SK-N-MC (cell line): Measurements from ENCODE around the gene FBXL2.

Experiments used
- EZH2 ChIP-seq: fragments of 200-600 bp; sonication (generic); IDR thresholded peaks from one replicate; pipeline ENCODE4 v1.6.1; 2017; ENCODE audit warnings: antibody characterized with exemption
- FOXP2 ChIP-seq: optimal IDR thresholded peaks from 2 replicates; pipeline ENCODE3; 2011; ENCODE audit warnings: mild to moderate bottlenecking, moderate library complexity; ENCODE audit not compliant: insufficient read depth; ENCODE audit errors: extremely low read length, control extremely low read depth
- POLR2AphosphoS5 ChIP-seq: IDR thresholded peaks from 2 replicates; pipeline ENCODE4 v1.6.1; 2012; ENCODE audit warnings: mild to moderate bottlenecking, low read depth, low read length, borderline replicate concordance

DNA sequence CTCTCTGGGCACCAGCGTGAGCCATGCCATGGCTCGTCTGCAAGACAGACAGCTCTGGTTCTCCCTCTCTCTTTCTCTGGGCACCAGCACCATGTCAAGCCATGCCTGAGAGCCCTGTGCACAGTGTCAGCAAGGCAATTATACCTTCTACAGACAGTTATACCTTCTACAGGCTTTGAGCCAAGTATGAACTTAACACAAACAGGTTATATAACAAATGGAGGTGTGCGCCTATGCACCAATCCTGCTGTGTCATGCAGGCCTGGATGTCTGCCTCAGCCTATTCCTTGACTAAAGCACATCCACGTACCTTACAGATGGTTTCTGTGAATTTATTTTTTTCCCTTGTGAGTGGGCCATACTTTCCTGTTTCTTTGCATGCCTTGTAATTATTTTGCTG lies 5.9 kb upstream of the FBXL2 start:
- TF ChIP-seq EZH2 (no peak), POLR2AphosphoS5 (no peak), FOXP2 (no peak)
